NB4 (cell line): Measurements from ENCODE around the gene DUS4L.

ENCODE experiments used
- MYC ChIP-seq: IDR thresholded peaks from 2 replicates; pipeline ENCODE4 v1.6.1; 2011; ENCODE audit warnings: low read depth, low read length
- POLR2A ChIP-seq: IDR thresholded peaks from 2 replicates; pipeline ENCODE4 v1.6.1; 2011; ENCODE audit warnings: mild to moderate bottlenecking; ENCODE audit not compliant: insufficient read length; ENCODE audit errors: extremely low read depth
- TF ChIP-seq, protein P1 (sequence below): IDR thresholded peaks from 2 replicates; pipeline ENCODE4 v1.6.1; 2011; ENCODE audit warnings: low read depth, low read length
- TF ChIP-seq, protein P2 (sequence below): IDR thresholded peaks from one replicate; pipeline ENCODE4 v1.5.1; 2012; ENCODE audit warnings: low read depth, low read length

DNA sequence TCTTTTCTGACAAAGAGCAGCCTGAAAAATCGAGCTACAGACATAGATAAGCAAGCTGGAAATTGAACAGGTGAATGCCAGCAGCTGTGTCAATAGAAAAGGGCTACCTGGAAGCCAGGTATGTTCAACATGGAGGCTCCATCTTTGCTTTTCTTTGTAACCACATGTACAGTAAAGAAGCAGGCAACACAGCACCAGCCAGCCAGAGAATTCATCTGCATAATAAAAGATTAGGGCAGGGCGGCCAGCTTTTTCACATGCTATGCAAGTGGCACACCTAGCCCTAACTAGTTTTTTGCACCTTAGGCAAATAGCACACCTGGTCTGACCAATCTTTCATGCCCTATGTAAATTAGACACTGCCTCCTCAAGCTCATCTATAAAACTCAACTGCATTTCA, 25.8 kb upstream of the DUS4L start:
- TF ChIP-seq, protein P1, sequence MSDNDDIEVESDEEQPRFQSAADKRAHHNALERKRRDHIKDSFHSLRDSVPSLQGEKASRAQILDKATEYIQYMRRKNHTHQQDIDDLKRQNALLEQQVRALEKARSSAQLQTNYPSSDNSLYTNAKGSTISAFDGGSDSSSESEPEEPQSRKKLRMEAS, result no peak
- TF ChIP-seq, protein P2, sequence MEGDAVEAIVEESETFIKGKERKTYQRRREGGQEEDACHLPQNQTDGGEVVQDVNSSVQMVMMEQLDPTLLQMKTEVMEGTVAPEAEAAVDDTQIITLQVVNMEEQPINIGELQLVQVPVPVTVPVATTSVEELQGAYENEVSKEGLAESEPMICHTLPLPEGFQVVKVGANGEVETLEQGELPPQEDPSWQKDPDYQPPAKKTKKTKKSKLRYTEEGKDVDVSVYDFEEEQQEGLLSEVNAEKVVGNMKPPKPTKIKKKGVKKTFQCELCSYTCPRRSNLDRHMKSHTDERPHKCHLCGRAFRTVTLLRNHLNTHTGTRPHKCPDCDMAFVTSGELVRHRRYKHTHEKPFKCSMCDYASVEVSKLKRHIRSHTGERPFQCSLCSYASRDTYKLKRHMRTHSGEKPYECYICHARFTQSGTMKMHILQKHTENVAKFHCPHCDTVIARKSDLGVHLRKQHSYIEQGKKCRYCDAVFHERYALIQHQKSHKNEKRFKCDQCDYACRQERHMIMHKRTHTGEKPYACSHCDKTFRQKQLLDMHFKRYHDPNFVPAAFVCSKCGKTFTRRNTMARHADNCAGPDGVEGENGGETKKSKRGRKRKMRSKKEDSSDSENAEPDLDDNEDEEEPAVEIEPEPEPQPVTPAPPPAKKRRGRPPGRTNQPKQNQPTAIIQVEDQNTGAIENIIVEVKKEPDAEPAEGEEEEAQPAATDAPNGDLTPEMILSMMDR, result no peak
- TF ChIP-seq POLR2A, result no peak
- TF ChIP-seq MYC, result no peak
